ENCODE measurements around the gene EXOSC6.

GRCh38 chr16:70269471-70269870 is 17.7 kb upstream of the EXOSC6 start:
- no peak for TF ChIP-seq CTCF (IDR thresholded peaks at IDR 0.05)
- TF ChIP-seq EZH2 (IDR thresholded peaks at IDR 0.05): no peak
- TF ChIP-seq EZH2phosphoT487 (IDR thresholded peaks at IDR 0.05): no peak

Measured in neural progenitor cell (in vitro differentiated cells).